GM12892 (cell line): ENCODE measurements around the gene ZNF331.
A peak's percentile ranks its signal among the peaks of the same experiment; 100 is the strongest.

Source experiments
- DNase-seq: peaks from one replicate; pipeline ENCODE4 v3.0.0; 2011; ENCODE audit not compliant: insufficient read length
- FAIRE-seq: peaks from 2 replicates; lab custom pipeline; 2011; peaks lifted over from hg19 to GRCh38; lab: Jason Lieb, UNC
- POLR2A ChIP-seq: IDR thresholded peaks from 2 replicates; pipeline ENCODE4 v1.6.1; 2011; ENCODE audit warnings: low read depth, low read length, control low read depth
- POLR2AphosphoS5 ChIP-seq: IDR thresholded peaks from 2 replicates; pipeline ENCODE4 v1.6.1; 2011; ENCODE audit warnings: low read depth, low read length, control low read depth
- TAF1 ChIP-seq: IDR thresholded peaks from 2 replicates; pipeline ENCODE4 v1.6.1; 2011; ENCODE audit warnings: low read depth, mild to moderate bottlenecking, control low read depth, low read length, borderline replicate concordance

The ZNF331 gene

GRCh38 chr19:53552001-53552721, 14.2 kb downstream of the ZNF331 start:
- TF ChIP-seq POLR2A (no peak), TAF1 (no peak), POLR2AphosphoS5 (no peak)
- no peak for FAIRE-seq
- no peak for DNase-seq

GRCh38 chr19:53553156-53553555, 15.2 kb downstream of the ZNF331 start:
- no peak for TF ChIP-seq TAF1
- DNase-seq (no peak), FAIRE-seq (no peak)

- FAIRE-seq, result peak; percentile 87
- TF ChIP-seq POLR2A (peak; percentile 58; the same call in 1 of the 2 replicates), TAF1 (no peak), POLR2AphosphoS5 (peak; percentile 84; the same call in 1 of the 2 replicates)
Measured at GRCh38 chr19:53553865-53554791, 16.2 kb downstream of the ZNF331 start.

GRCh38 chr19:53554804-53555203, 16.9 kb downstream of the ZNF331 start:
- TF ChIP-seq TAF1 (no peak), POLR2AphosphoS5 (no peak), POLR2A (no peak)
- DNase-seq (no peak), FAIRE-seq (no peak)

More at GRCh38 chr19:53553865-53554791, 16.2 kb downstream of the ZNF331 start:
- peak; percentile 58 for DNase-seq

- DNase-seq (no peak), FAIRE-seq (no peak)
- TF ChIP-seq POLR2AphosphoS5, result no peak
- no peak for TF ChIP-seq TAF1
- TF ChIP-seq POLR2A, result no peak
Measured at GRCh38 chr19:53555352-53555751, 17.4 kb downstream of the ZNF331 start.

- DNase-seq, result no peak
- TF ChIP-seq TAF1 (no peak), POLR2A (no peak), POLR2AphosphoS5 (no peak)
- no peak for FAIRE-seq
Measured at GRCh38 chr19:53571339-53571738, 33.4 kb downstream of the ZNF331 start.

- no peak for FAIRE-seq
Measured at GRCh38 chr19:53576941-53577653, 39.2 kb downstream of the ZNF331 start.

GRCh38 chr19:53577968-53578367, 40.0 kb downstream of the ZNF331 start:
- no peak for FAIRE-seq
- DNase-seq, result no peak
- TF ChIP-seq TAF1, result no peak
- TF ChIP-seq POLR2AphosphoS5, result no peak
- TF ChIP-seq POLR2A, result no peak

More at GRCh38 chr19:53576941-53577653, 39.2 kb downstream of the ZNF331 start:
- no peak for DNase-seq
- TF ChIP-seq POLR2AphosphoS5 (no peak), TAF1 (no peak), POLR2A (no peak)

- DNase-seq, result no peak
Measured at GRCh38 chr19:53579518-53579917, 41.6 kb downstream of the ZNF331 start.

GRCh38 chr19:53580871-53581835, 43.2 kb downstream of the ZNF331 start:
- no peak for DNase-seq
- FAIRE-seq, result no peak
- no peak for TF ChIP-seq TAF1
- no peak for TF ChIP-seq POLR2AphosphoS5
- no peak for TF ChIP-seq POLR2A

More at GRCh38 chr19:53579518-53579917, 41.6 kb downstream of the ZNF331 start:
- TF ChIP-seq POLR2AphosphoS5, result no peak
- TF ChIP-seq POLR2A, result no peak
- no peak for TF ChIP-seq TAF1
- no peak for FAIRE-seq

GRCh38 chr19:53581871-53582279, 43.9 kb downstream of the ZNF331 start:
- DNase-seq, result no peak
- TF ChIP-seq TAF1 (no peak), POLR2AphosphoS5 (no peak), POLR2A (no peak)
- FAIRE-seq, result no peak
